ENCODE data around the gene NPBWR2. TPM values are rescaled to one million over a fixed set of nuclear protein-coding genes. Genes with fewer than 3 reads are reported as not detected.

NPBWR2 gene
- total and polyA plus RNA-seq, 9 of the 15 experiments (the other 6 are each of a cell fraction or from before 2014, with no cell fraction given) = not detected

DNA sequence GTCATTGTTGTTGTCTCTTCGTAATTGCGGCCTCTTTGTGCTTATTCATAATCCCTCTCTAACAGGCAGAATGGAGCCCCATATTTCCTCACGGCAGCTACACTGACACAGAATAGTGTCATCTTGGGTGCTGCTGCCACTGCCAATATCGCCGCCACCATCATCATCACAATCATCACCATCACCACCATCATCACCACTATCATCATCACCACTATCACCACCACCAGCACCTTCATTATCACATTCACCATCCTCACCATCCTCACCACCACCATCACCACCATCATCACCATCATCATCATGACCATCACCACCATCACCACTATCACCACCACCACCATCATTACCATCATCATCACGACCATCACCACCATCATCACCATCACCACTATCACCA is 10.8 kb downstream of the NPBWR2 start:
- Histone ChIP-seq H3K27me3 (ENCODE audit: control insufficient read depth in 2 of 2, insufficient read depth in 2 of 2, low read length in 2 of 2) (peaks cover 20 to 41% of the 10 kb centered on the region in 2 experiments; a peak in 4 of 5 replicates), H3K36me3 (ENCODE audit: control insufficient read depth, insufficient read depth, low read length) (no peaks in the 10 kb centered on the region), H3K4me3 (no peak overlapping the region), H3K9me3 (replicated peaks; ENCODE audit: control insufficient read depth, insufficient read depth, low read depth, low read length) (no peaks in the 10 kb centered on the region), H4K20me1 (replicated peaks; ENCODE audit: control insufficient read depth, insufficient read depth, low read length) (0 out of 2 replicates have a peak, but pooled peaks cover under 1% of the 10 kb centered on the region), H3K27ac (ENCODE audit: extremely low read depth, low read depth, low read length) (no peak overlapping the region), H3K4me1 (replicated peaks in 1 of 2; ENCODE audit: control insufficient read depth in 2 of 2, insufficient read depth in 2 of 2, low read length in 2 of 2) (peaks cover 0 to 23% of the 10 kb centered on the region in 2 experiments; a peak in 2 of 5 replicates), H3K4me2 (ENCODE audit: insufficient read depth, low read length) (no peak overlapping the region), H3K79me2 (ENCODE audit: control insufficient read depth, insufficient read depth, low read length) (no peaks in the 10 kb centered on the region), H2AFZ (ENCODE audit: low read depth, low read length) (no peak overlapping the region), H3K9ac (ENCODE audit: insufficient read depth in 1 of 2, low read depth in 2 of 2, low read length in 2 of 2) (no peak overlapping the region), H3K9me1 (ENCODE audit: control insufficient read depth, insufficient read depth, low read length) (no peaks in the 10 kb centered on the region)
- FAIRE-seq (no peak), ATAC-seq (no peak), DNase-seq (ENCODE audit: extremely low read depth in 1 of 4, low spot score in 3 of 4) (no peak)
- POLR2A ChIA-PET = interaction anchor here (0.9 kb wide), 1 partner anchor 140 kb away, joined by 3 read pairs; the partner anchor contains the start of gene UCKL1
- BruUV-seq (replicated peaks) = no TSS peak
- TF ChIP-seq NFRKB (IDR thresholded peaks at IDR 0.05; ENCODE audit: low read depth) (no peak), ARNT (IDR thresholded peaks at IDR 0.05) (no peak), PPARD (CRISPR knock-in tag; IDR thresholded peaks at IDR 0.05) (no peak), KLF6 (CRISPR knock-in tag; IDR thresholded peaks at IDR 0.05; ENCODE audit: borderline replicate concordance) (no peak), NCOA6 (IDR thresholded peaks at IDR 0.05) (no peak), RFX5 (IDR thresholded peaks at IDR 0.05; ENCODE audit: low read depth, low read length) (no peak)
- TF ChIP-seq, protein P1, sequence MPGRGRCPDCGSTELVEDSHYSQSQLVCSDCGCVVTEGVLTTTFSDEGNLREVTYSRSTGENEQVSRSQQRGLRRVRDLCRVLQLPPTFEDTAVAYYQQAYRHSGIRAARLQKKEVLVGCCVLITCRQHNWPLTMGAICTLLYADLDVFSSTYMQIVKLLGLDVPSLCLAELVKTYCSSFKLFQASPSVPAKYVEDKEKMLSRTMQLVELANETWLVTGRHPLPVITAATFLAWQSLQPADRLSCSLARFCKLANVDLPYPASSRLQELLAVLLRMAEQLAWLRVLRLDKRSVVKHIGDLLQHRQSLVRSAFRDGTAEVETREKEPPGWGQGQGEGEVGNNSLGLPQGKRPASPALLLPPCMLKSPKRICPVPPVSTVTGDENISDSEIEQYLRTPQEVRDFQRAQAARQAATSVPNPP (IDR thresholded peaks at IDR 0.05; ENCODE audit: borderline replicate concordance, insufficient read depth, insufficient read length) = no peak
- TF ChIP-seq, protein P2, sequence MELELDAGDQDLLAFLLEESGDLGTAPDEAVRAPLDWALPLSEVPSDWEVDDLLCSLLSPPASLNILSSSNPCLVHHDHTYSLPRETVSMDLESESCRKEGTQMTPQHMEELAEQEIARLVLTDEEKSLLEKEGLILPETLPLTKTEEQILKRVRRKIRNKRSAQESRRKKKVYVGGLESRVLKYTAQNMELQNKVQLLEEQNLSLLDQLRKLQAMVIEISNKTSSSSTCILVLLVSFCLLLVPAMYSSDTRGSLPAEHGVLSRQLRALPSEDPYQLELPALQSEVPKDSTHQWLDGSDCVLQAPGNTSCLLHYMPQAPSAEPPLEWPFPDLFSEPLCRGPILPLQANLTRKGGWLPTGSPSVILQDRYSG (tag; conservative IDR thresholded peaks at IDR 0.05; ENCODE audit: low read depth) = no peak
- TF ChIP-seq, protein P3, sequence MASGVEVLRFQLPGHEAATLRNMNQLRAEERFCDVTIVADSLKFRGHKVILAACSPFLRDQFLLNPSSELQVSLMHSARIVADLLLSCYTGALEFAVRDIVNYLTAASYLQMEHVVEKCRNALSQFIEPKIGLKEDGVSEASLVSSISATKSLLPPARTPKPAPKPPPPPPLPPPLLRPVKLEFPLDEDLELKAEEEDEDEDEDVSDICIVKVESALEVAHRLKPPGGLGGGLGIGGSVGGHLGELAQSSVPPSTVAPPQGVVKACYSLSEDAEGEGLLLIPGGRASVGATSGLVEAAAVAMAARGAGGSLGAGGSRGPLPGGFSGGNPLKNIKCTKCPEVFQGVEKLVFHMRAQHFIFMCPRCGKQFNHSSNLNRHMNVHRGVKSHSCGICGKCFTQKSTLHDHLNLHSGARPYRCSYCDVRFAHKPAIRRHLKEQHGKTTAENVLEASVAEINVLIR (CRISPR knock-in tag; IDR thresholded peaks at IDR 0.05) = no peak
- CTCF ChIA-PET (ENCODE audit: low intra/inter-chr PET ratio) = no interaction called here
- WGBS (ENCODE audit: insufficient coverage, low coverage, missing lambda C conversion rate) = 0% methylated on average over 5 of the region's 6 CpGs
- intact Hi-C loops (cut with micrococcal nuclease) (no loop called here), in situ Hi-C loops (cut with MboI) (no loop called here)
